Trophoblast cell (in vitro differentiated cells and primary cell): ENCODE results near the gene LINGO4.

ENCODE experiments used
- DNase-seq, 2 donors: peaks; one replicate each; pipeline ENCODE4 v3.0.0-alpha.2; 2016
- H2AFZ ChIP-seq: 2 replicates; pipeline ENCODE4 v1.6.1; 2013; ENCODE audit warnings: low read length, moderate library complexity, mild to moderate bottlenecking; ENCODE audit not compliant: insufficient read depth, poor library complexity
- H2AK5ac ChIP-seq: 2 replicates; pipeline ENCODE4 v1.6.1; 2013; ENCODE audit warnings: mild to moderate bottlenecking, low read length
- H2BK120ac ChIP-seq: 2 replicates; pipeline ENCODE4 v1.6.1; 2013; ENCODE audit warnings: low read length, mild to moderate bottlenecking, moderate library complexity; ENCODE audit not compliant: insufficient read depth, poor library complexity
- H2BK12ac ChIP-seq: 2 replicates; pipeline ENCODE4 v1.6.1; 2013; ENCODE audit warnings: mild to moderate bottlenecking, low read length, moderate library complexity
- H2BK5ac ChIP-seq: 2 replicates; pipeline ENCODE4 v1.6.1; 2013; ENCODE audit warnings: low read length, low read depth, moderate library complexity, mild to moderate bottlenecking; ENCODE audit not compliant: poor library complexity
- H3K14ac ChIP-seq: 2 replicates; pipeline ENCODE4 v1.6.1; 2013; ENCODE audit warnings: mild to moderate bottlenecking, low read length
- H3K18ac ChIP-seq: 2 replicates; pipeline ENCODE4 v1.6.1; 2013; ENCODE audit warnings: mild to moderate bottlenecking, low read length
- H3K23ac ChIP-seq: 2 replicates; pipeline ENCODE4 v1.6.1; 2013; ENCODE audit warnings: low read length
- H3K27ac ChIP-seq: 2 replicates; pipeline ENCODE4 v1.5.1; 2013; ENCODE audit warnings: low read depth, mild to moderate bottlenecking, inconsistent platforms, low read length, moderate library complexity
- H3K27me3 ChIP-seq: 2 replicates; pipeline ENCODE4 v1.6.1; 2013; ENCODE audit warnings: inconsistent platforms, mild to moderate bottlenecking, low read length, moderate library complexity; ENCODE audit not compliant: insufficient read depth
- H3K36me3 ChIP-seq, 2 experiments: 1 replicate in 1 of 2; 2 replicates in 1 of 2; pipeline ENCODE4 v1.6.1; 2013; ENCODE audit warnings: low read length in 2 of 2, mild to moderate bottlenecking in 2 of 2, moderate library complexity in 1 of 2; ENCODE audit not compliant: insufficient read depth in 2 of 2, control insufficient read depth in 1 of 2
- H3K4ac ChIP-seq: 2 replicates; pipeline ENCODE4 v1.6.1; 2013; ENCODE audit warnings: low read depth, mild to moderate bottlenecking, low read length, moderate library complexity
- H3K4me1 ChIP-seq, 2 experiments: 1 replicate in 1 of 2; 2 replicates in 1 of 2; pipeline ENCODE4 v1.6.1; 2013; ENCODE audit warnings: low read length in 2 of 2, mild to moderate bottlenecking in 2 of 2, moderate library complexity in 1 of 2; ENCODE audit not compliant: insufficient read depth in 2 of 2, control insufficient read depth in 1 of 2
- H3K4me2 ChIP-seq: 2 replicates; pipeline ENCODE4 v1.6.1; 2013; ENCODE audit warnings: inconsistent platforms, mild to moderate bottlenecking, low read length, moderate library complexity
- H3K4me3 ChIP-seq: 2 replicates; pipeline ENCODE4 v1.5.1; 2013; ENCODE audit warnings: mild to moderate bottlenecking, low read depth, low read length, inconsistent platforms
- H3K79me1 ChIP-seq: one replicate; pipeline ENCODE4 v1.6.1; 2013; ENCODE audit warnings: low read length
- H3K79me2 ChIP-seq: 2 replicates; pipeline ENCODE4 v1.6.1; 2013; ENCODE audit warnings: low read length, mild to moderate bottlenecking; ENCODE audit not compliant: control insufficient read depth, insufficient read depth, poor library complexity
- H3K9ac ChIP-seq: 2 replicates; pipeline ENCODE4 v1.6.1; 2013; ENCODE audit warnings: mild to moderate bottlenecking, low read length
- H3K9me3 ChIP-seq: 2 replicates; pipeline ENCODE4 v1.6.1; 2013; ENCODE audit warnings: low read depth, mild to moderate bottlenecking, control low read depth, inconsistent platforms, low read length; ENCODE audit not compliant: insufficient read depth
- H4K12ac ChIP-seq: 2 replicates; pipeline ENCODE4 v1.6.1; 2013; ENCODE audit warnings: low read depth, mild to moderate bottlenecking, low read length, moderate library complexity
- H4K8ac ChIP-seq: 2 replicates; pipeline ENCODE4 v1.6.1; 2013; ENCODE audit warnings: low read depth, mild to moderate bottlenecking, low read length, moderate library complexity
- H4K91ac ChIP-seq: one replicate; pipeline ENCODE4 v1.6.1; 2013; ENCODE audit warnings: low read depth, mild to moderate bottlenecking, low read length, moderate library complexity
- WGBS: extraction: QIAGEN DNeasy Blood & Tissue Kit; methylation state at CpG from one replicate; pipeline ENCODE4 v1.1.7; 2013; ENCODE audit warnings: missing lambda C conversion rate; ENCODE audit not compliant: insufficient read length, insufficient coverage; ENCODE audit errors: extremely low coverage; 5-methylcytosine and 5-hydroxymethylcytosine counted together

Gene LINGO4

GRCh38 chr1:151813271-151813977 lies 8.2 kb upstream of the LINGO4 start:
- no peak overlapping the region for H2BK12ac ChIP-seq
- no peak overlapping the region for H2BK120ac ChIP-seq
- no peaks in the 10 kb centered on the region for H3K79me2 ChIP-seq
- H4K8ac ChIP-seq, result no peak overlapping the region
- no peak overlapping the region for H2AK5ac ChIP-seq
- no peak overlapping the region for H3K14ac ChIP-seq
- no peak overlapping the region for H3K27ac ChIP-seq
- H3K79me1 ChIP-seq, result no peaks in the 10 kb centered on the region
- H3K9ac ChIP-seq, result no peak overlapping the region
- H3K4me3 ChIP-seq, result no peak overlapping the region
- H3K4me1 ChIP-seq, result no peaks in the 10 kb centered on the region
- no peak overlapping the region for H4K91ac ChIP-seq
- no peak overlapping the region for H3K23ac ChIP-seq
- DNase-seq, result no peak
- H3K18ac ChIP-seq, result no peak overlapping the region
- WGBS, result no CpG with 5 or more reads among the region's 12 CpGs
- no peak overlapping the region for H3K4me2 ChIP-seq
- no peak overlapping the region for H2BK5ac ChIP-seq
- no peaks in the 10 kb centered on the region for H3K9me3 ChIP-seq
- no peak overlapping the region for H2AFZ ChIP-seq
- H3K27me3 ChIP-seq, result no peaks in the 10 kb centered on the region
- H3K36me3 ChIP-seq, result no peaks in the 10 kb centered on the region
- H3K4ac ChIP-seq, result no peak overlapping the region
- no peak overlapping the region for H4K12ac ChIP-seq

- H2AFZ ChIP-seq, result no peak overlapping the region
- H3K4me2 ChIP-seq, result no peak overlapping the region
- H3K79me2 ChIP-seq, result no peaks in the 10 kb centered on the region
- no peak overlapping the region for H3K4me3 ChIP-seq
- no peak overlapping the region for H3K9ac ChIP-seq
- H2BK120ac ChIP-seq, result no peak overlapping the region
- H2AK5ac ChIP-seq, result no peak overlapping the region
- no peak overlapping the region for H3K27ac ChIP-seq
- H2BK5ac ChIP-seq, result no peak overlapping the region
- no peak overlapping the region for H4K12ac ChIP-seq
- no peak overlapping the region for H3K23ac ChIP-seq
- no peaks in the 10 kb centered on the region for H3K9me3 ChIP-seq
- WGBS, result no CpG with 5 or more reads among the region's 9 CpGs
- DNase-seq, result peak; percentile 16 to 68
- no peak overlapping the region for H2BK12ac ChIP-seq
- H4K91ac ChIP-seq, result no peak overlapping the region
- no peaks in the 10 kb centered on the region for H3K27me3 ChIP-seq
- no peak overlapping the region for H3K18ac ChIP-seq
- H3K4ac ChIP-seq, result no peak overlapping the region
- H3K14ac ChIP-seq, result no peak overlapping the region
- no peaks in the 10 kb centered on the region for H3K4me1 ChIP-seq
- H3K36me3 ChIP-seq, result no peaks in the 10 kb centered on the region
- no peaks in the 10 kb centered on the region for H3K79me1 ChIP-seq
- no peak overlapping the region for H4K8ac ChIP-seq
Measured at GRCh38 chr1:151811181-151811580, 6.0 kb upstream of the LINGO4 start.

- Histone ChIP-seq H3K79me1 (no peaks in the 10 kb centered on the region), H3K9me3 (no peaks in the 10 kb centered on the region), H3K18ac (no peak overlapping the region), H3K4ac (no peak overlapping the region), H3K36me3 (no peaks in the 10 kb centered on the region), H3K27ac (no peak overlapping the region), H4K91ac (no peak overlapping the region), H4K12ac (no peak overlapping the region), H3K14ac (no peak overlapping the region), H2AFZ (no peak overlapping the region), H3K79me2 (no peaks in the 10 kb centered on the region), H3K4me1 (no peaks in the 10 kb centered on the region), H2BK120ac (no peak overlapping the region), H3K9ac (no peak overlapping the region), H3K4me3 (no peak overlapping the region), H3K27me3 (no peaks in the 10 kb centered on the region), H3K4me2 (no peak overlapping the region), H3K23ac (no peak overlapping the region), H2BK12ac (no peak overlapping the region), H2BK5ac (no peak overlapping the region), H4K8ac (no peak overlapping the region), H2AK5ac (no peak overlapping the region)
- WGBS, result no CpG with 5 or more reads among the region's 1 CpG
- no peak for DNase-seq
Measured at GRCh38 chr1:151809985-151810556, 4.9 kb upstream of the LINGO4 start.

- no peaks in the 10 kb centered on the region for H3K4me1 ChIP-seq
- DNase-seq, result peak in 1 of 2 donors; percentile 33
- H3K18ac ChIP-seq, result no peak overlapping the region
- no peak overlapping the region for H3K9ac ChIP-seq
- H3K79me2 ChIP-seq, result no peaks in the 10 kb centered on the region
- no peaks in the 10 kb centered on the region for H3K79me1 ChIP-seq
- no peak overlapping the region for H3K14ac ChIP-seq
- H3K27me3 ChIP-seq, result no peaks in the 10 kb centered on the region
- H2BK12ac ChIP-seq, result no peak overlapping the region
- no peak overlapping the region for H4K12ac ChIP-seq
- no peak overlapping the region for H2BK5ac ChIP-seq
- H3K27ac ChIP-seq, result no peak overlapping the region
- H3K9me3 ChIP-seq, result no peaks in the 10 kb centered on the region
- H3K36me3 ChIP-seq, result no peaks in the 10 kb centered on the region
- no peak overlapping the region for H3K4me2 ChIP-seq
- no peak overlapping the region for H2AFZ ChIP-seq
- H3K4me3 ChIP-seq, result no peak overlapping the region
- H3K4ac ChIP-seq, result no peak overlapping the region
- no peak overlapping the region for H2BK120ac ChIP-seq
- H4K91ac ChIP-seq, result no peak overlapping the region
- WGBS, result no CpG with 5 or more reads among the region's 8 CpGs
- no peak overlapping the region for H4K8ac ChIP-seq
- H2AK5ac ChIP-seq, result no peak overlapping the region
- H3K23ac ChIP-seq, result no peak overlapping the region
Measured at GRCh38 chr1:151809290-151809984, 4.2 kb upstream of the LINGO4 start.
